Uterus (tissue), 2 donors: ENCODE data around the gene FKTN.

Experiments
- CTCF ChIP-seq, 4 experiments: fragments of 200-600 bp in 2 of 4; fragments of 450-650 bp in 2 of 4; sonication (generic) in 2 of 4; IDR thresholded peaks; one replicate each; pipeline ENCODE4 v1.5.1; 2016 to 2019; ENCODE audit warnings: antibody characterized with exemption in 4 of 4, mild to moderate bottlenecking in 2 of 4, moderate library complexity in 1 of 4
- POLR2A ChIP-seq, 2 donors: fragments of 450-650 bp; IDR thresholded peaks; one replicate each; pipeline ENCODE4 v1.6.1; 2016; ENCODE audit warnings: antibody characterized with exemption in 2 of 2, mild to moderate bottlenecking in 1 of 2, moderate library complexity in 1 of 2

GRCh38 chr9:105639936-105640335 is 82.0 kb downstream of the FKTN start:
- TF ChIP-seq CTCF (IDR thresholded peaks at IDR 0.05) = no peak
- TF ChIP-seq POLR2A (IDR thresholded peaks at IDR 0.05) = no peak
